IMR-90 (cell line): ENCODE results near the gene ITSN1. TPM values are rescaled to one million over a fixed set of nuclear protein-coding genes. Genes with fewer than 3 reads are reported as not detected.

ENCODE experiments used
- ATAC-seq: fragments of 200-7000 bp; cut with Tn5 transposase; 2 replicates; pipeline ENCODE4 v1.9.1; 2020; ENCODE audit warnings: low read depth, mild to moderate bottlenecking, moderate library complexity
- BruUV-seq: library from RNA; stranded (reverse); fragments of 400-500 nt; replicated peaks from 2 replicates; lab custom pipeline; 2021; lab: Mats Ljungman, UMichigan
- CTCF ChIA-PET: fragments of 300-600 bp; formaldehyde crosslinking; extraction: SDS; loops from one replicate; lab custom pipeline; 2021; ENCODE audit warnings: antibody characterized with exemption; lab: Yijun Ruan, JAX
- POLR2A ChIA-PET: fragments of 300-600 bp; sonication (Branson Sonifier 250); formaldehyde crosslinking; loops from one replicate; lab custom pipeline; 2022; ENCODE audit warnings: antibody characterized with exemption; ENCODE audit not compliant: unreplicated experiment; lab: Charles Lee
- DNase-seq: peaks from one replicate; pipeline ENCODE4 v3.0.0; 2013
- H2AFZ ChIP-seq: replicated peaks from 2 replicates; pipeline ENCODE3; 2013; ENCODE audit warnings: low read length, mild to moderate bottlenecking; ENCODE audit not compliant: poor library complexity
- H2AK5ac ChIP-seq: 2 replicates; pipeline ENCODE4 v1.6.1; 2013; ENCODE audit warnings: low read depth, low read length, inconsistent platforms
- H2AK9ac ChIP-seq: replicated peaks from 2 replicates; pipeline ENCODE3; 2013; ENCODE audit warnings: mild to moderate bottlenecking, low read depth, low read length, moderate library complexity; ENCODE audit not compliant: poor library complexity
- H2BK120ac ChIP-seq: 2 replicates; pipeline ENCODE4 v1.6.1; 2013; ENCODE audit warnings: low read depth, low read length, inconsistent platforms
- H2BK15ac ChIP-seq: 3 replicates; pipeline ENCODE4 v1.6.1; 2013; ENCODE audit warnings: low read depth, low read length, inconsistent platforms
- H2BK20ac ChIP-seq: 2 replicates; pipeline ENCODE4 v1.6.1; 2013; ENCODE audit warnings: low read depth, mild to moderate bottlenecking, inconsistent platforms, low read length, moderate library complexity
- H2BK5ac ChIP-seq: 2 replicates; pipeline ENCODE4 v1.6.1; 2013; ENCODE audit warnings: mild to moderate bottlenecking, low read depth, low read length, inconsistent platforms; ENCODE audit not compliant: poor library complexity, severe bottlenecking
- H3K14ac ChIP-seq: replicated peaks from 2 replicates; pipeline ENCODE4 v1.6.1; 2013; ENCODE audit warnings: low read depth, low read length, inconsistent platforms
- H3K18ac ChIP-seq: 2 replicates; pipeline ENCODE4 v1.6.1; 2013; ENCODE audit warnings: low read depth, low read length, control low read depth
- H3K23ac ChIP-seq: 2 replicates; pipeline ENCODE4 v1.6.1; 2013; ENCODE audit warnings: low read depth, low read length, inconsistent platforms
- H3K27ac ChIP-seq: 2 replicates; pipeline ENCODE4 v1.5.1; 2013; ENCODE audit warnings: mild to moderate bottlenecking, control low read depth, low read length; ENCODE audit not compliant: insufficient read depth
- H3K27me3 ChIP-seq: 2 replicates; pipeline ENCODE4 v1.6.1; 2013; ENCODE audit warnings: low read length; ENCODE audit not compliant: control insufficient read depth, insufficient read depth
- H3K36me3 ChIP-seq: 2 replicates; pipeline ENCODE4 v1.6.1; 2013; ENCODE audit warnings: low read length, mixed read lengths; ENCODE audit not compliant: control insufficient read depth, insufficient read depth
- H3K4ac ChIP-seq: 2 replicates; pipeline ENCODE4 v1.6.1; 2013; ENCODE audit warnings: low read depth, low read length, inconsistent platforms
- H3K4me1 ChIP-seq: 2 replicates; pipeline ENCODE4 v1.6.1; 2013; ENCODE audit warnings: low read length, mixed read lengths; ENCODE audit not compliant: control insufficient read depth, insufficient read depth
- H3K4me2 ChIP-seq: 2 replicates; pipeline ENCODE4 v1.6.1; 2013; ENCODE audit warnings: low read depth, mild to moderate bottlenecking, control low read depth, low read length, moderate library complexity
- H3K4me3 ChIP-seq: 2 replicates; pipeline ENCODE4 v1.5.1; 2013; ENCODE audit warnings: low read depth, mild to moderate bottlenecking, control low read depth, low read length, moderate library complexity; ENCODE audit not compliant: insufficient read depth
- H3K56ac ChIP-seq: 2 replicates; pipeline ENCODE4 v1.6.1; 2013; ENCODE audit warnings: low read length, inconsistent platforms; ENCODE audit not compliant: insufficient read depth; ENCODE audit errors: extremely low read depth
- H3K79me1 ChIP-seq, 2 experiments: 2 replicates each; pipeline ENCODE4 v1.6.1; 2013; ENCODE audit warnings: low read length in 2 of 2, inconsistent platforms in 1 of 2, low read depth in 1 of 2
- H3K9ac ChIP-seq: 2 replicates; pipeline ENCODE4 v1.6.1; 2013; ENCODE audit warnings: low read depth, low read length, control low read depth
- H3K9me1 ChIP-seq: 2 replicates; pipeline ENCODE4 v1.6.1; 2013; ENCODE audit warnings: low read length, inconsistent platforms; ENCODE audit not compliant: insufficient read depth
- H3K9me3 ChIP-seq: 2 replicates; pipeline ENCODE4 v1.6.1; 2013; ENCODE audit warnings: low read length; ENCODE audit not compliant: control insufficient read depth, insufficient read depth
- H4K20me1 ChIP-seq: 2 replicates; pipeline ENCODE4 v1.6.1; 2013; ENCODE audit warnings: low read length, inconsistent platforms; ENCODE audit not compliant: insufficient read depth
- H4K5ac ChIP-seq: 2 replicates; pipeline ENCODE4 v1.6.1; 2013; ENCODE audit warnings: mild to moderate bottlenecking, low read depth, low read length, control low read depth
- H4K8ac ChIP-seq, 2 experiments: 2 replicates each; pipeline ENCODE4 v1.6.1; 2013; ENCODE audit warnings: low read depth in 2 of 2, low read length in 2 of 2, control low read depth in 1 of 2, inconsistent platforms in 1 of 2
- H4K91ac ChIP-seq: 2 replicates; pipeline ENCODE4 v1.6.1; 2013; ENCODE audit warnings: low read depth, low read length, inconsistent platforms; ENCODE audit not compliant: insufficient read depth
- CEBPB ChIP-seq: IDR thresholded peaks from 2 replicates; pipeline ENCODE4 v1.6.1; 2012; ENCODE audit warnings: low read depth, low read length, improper control_type of control experiment
- RCOR1 ChIP-seq: IDR thresholded peaks from 2 replicates; pipeline ENCODE4 v1.6.1; 2012; ENCODE audit warnings: mild to moderate bottlenecking, low read length, improper control_type of control experiment; ENCODE audit not compliant: insufficient replicate concordance
- WGBS, 2 experiments: methylation state at CpG; one replicate each; pipeline versions ENCODE4 v1.1.5 to v1.1.7; 2013; ENCODE audit warnings: missing lambda C conversion rate in 2 of 2; ENCODE audit not compliant: insufficient read length in 1 of 2; ENCODE audit errors: extremely low coverage in 2 of 2; 5-methylcytosine and 5-hydroxymethylcytosine counted together
- dilution Hi-C: fragments of 300-500 bp; cut with HindIII; formaldehyde crosslinking; loops from one replicate; pipeline ENCODE4 v1.14.3; 2018; ENCODE audit warnings: low sequenced_read_pairs; ENCODE audit not compliant: unreplicated experiment
- in situ Hi-C: fragments of 300-500 bp; cut with MboI; formaldehyde crosslinking; loops from 3 replicates; pipeline ENCODE4 v1.14.3; 2019; ENCODE audit warnings: low sequenced_read_pairs, inconsistent platforms, mixed read lengths
- intact Hi-C: fragments of 100-400 bp; cut with micrococcal nuclease; formaldehyde crosslinking; loops from 2 replicates; pipeline ENCODE4 v1.10.0; 2022
- polyA plus RNA-seq, 3 experiments: library from polyadenylated mRNA; depleted of rRNA; stranded (reverse); fragments of >200 nt; gene quantifications; 2 replicates each; pipeline ENCODE4 v1.2.3, GENCODE V29; 2012; ENCODE audit warnings: low replicate concordance in 1 of 3
- total RNA-seq: library from RNA; depleted of rRNA; stranded (reverse); fragments of >200 nt; gene quantifications from 2 replicates; pipeline ENCODE4 v1.2.3, GENCODE V29; 2012

ITSN1 gene
- total and polyA plus RNA-seq, 2 of the 4 experiments (the other 2 are of a cell fraction), result 45.4 to 62.0 TPM

GRCh38 chr21:33938381-33938780 lies 296.1 kb downstream of the ITSN1 start:
- no peak overlapping the region for H3K4me3 ChIP-seq
- H3K9me1 ChIP-seq, result peaks cover 6% of the 10 kb centered on the region; the same call in 1 of the 2 replicates
- H2AK5ac ChIP-seq, result no peak overlapping the region
- no peaks in the 10 kb centered on the region for H4K20me1 ChIP-seq
- H2AK9ac ChIP-seq, result no peak overlapping the region
- peaks cover 5% of the 10 kb centered on the region; the same call in 1 of the 2 replicates for H3K4me1 ChIP-seq
- H3K14ac ChIP-seq, result no peak overlapping the region
- no peak overlapping the region for H3K23ac ChIP-seq
- WGBS, 2 experiments, result no CpG with 5 or more reads among the region's 3 CpGs
- H2BK5ac ChIP-seq, result no peak overlapping the region
- TF ChIP-seq CEBPB (peak; percentile 19; the same call in 1 of the 2 replicates), RCOR1 (no peak)
- no peaks in the 10 kb centered on the region for H3K9me3 ChIP-seq
- no peak overlapping the region for H4K8ac ChIP-seq
- no peak overlapping the region for H2BK20ac ChIP-seq
- no peak overlapping the region for H2BK120ac ChIP-seq
- no peak overlapping the region for H3K4ac ChIP-seq
- H3K27ac ChIP-seq, result no peak overlapping the region
- BruUV-seq, result no TSS peak
- H2BK15ac ChIP-seq, result no peak overlapping the region
- H3K9ac ChIP-seq, result no peak overlapping the region
- no peak overlapping the region for H4K5ac ChIP-seq
- no peak for ATAC-seq
- in situ Hi-C loops (no loop called here), dilution Hi-C loops (no loop called here), intact Hi-C loops (loop anchor here (5.0 kb wide), 1 partner anchor 409 kb away; no protein-coding TSS in a partner anchor)
- ChIA-PET CTCF (no interaction called here), POLR2A (no interaction called here)
- H3K18ac ChIP-seq, result no peak overlapping the region
- no peak overlapping the region for H2AFZ ChIP-seq
- DNase-seq, result no peak
- H3K79me1 ChIP-seq, result no peaks in the 10 kb centered on the region
- H3K27me3 ChIP-seq, result no peaks in the 10 kb centered on the region
- H3K36me3 ChIP-seq, result no peaks in the 10 kb centered on the region
- no peak overlapping the region for H4K91ac ChIP-seq
- no peak overlapping the region for H3K56ac ChIP-seq
- H3K4me2 ChIP-seq, result no peak overlapping the region
